H9 (cell line): ENCODE results near the gene MAP3K9. TPM values are rescaled to one million over a fixed set of nuclear protein-coding genes. Genes with fewer than 3 reads are reported as not detected.

ENCODE experiments used
- DNase-seq: peaks from one replicate; pipeline ENCODE4 v3.0.0-alpha.2; 2017
- H2AFZ ChIP-seq: one replicate; pipeline ENCODE4 v1.6.1; 2013; ENCODE audit warnings: mild to moderate bottlenecking, low read length, control low read depth, moderate library complexity
- H2AK5ac ChIP-seq: 2 replicates; pipeline ENCODE4 v1.6.1; 2013; ENCODE audit warnings: low read length, control low read depth, mixed read lengths; ENCODE audit not compliant: insufficient read length
- H2BK120ac ChIP-seq: one replicate; pipeline ENCODE4 v1.6.1; 2013; ENCODE audit warnings: low read depth, mild to moderate bottlenecking, low read length, control low read depth, inconsistent platforms; ENCODE audit not compliant: poor library complexity, severe bottlenecking
- H2BK12ac ChIP-seq: 2 replicates; pipeline ENCODE4 v1.6.1; 2013; ENCODE audit warnings: low read length, control low read depth, mixed read lengths, low read depth; ENCODE audit not compliant: insufficient read length
- H2BK15ac ChIP-seq: 2 replicates; pipeline ENCODE4 v1.6.1; 2013; ENCODE audit warnings: low read depth, low read length, control low read depth
- H2BK20ac ChIP-seq: one replicate; pipeline ENCODE4 v1.6.1; 2013; ENCODE audit warnings: low read depth, mild to moderate bottlenecking, low read length, control low read depth, inconsistent platforms; ENCODE audit not compliant: poor library complexity, severe bottlenecking
- H2BK5ac ChIP-seq: 2 replicates; pipeline ENCODE4 v1.6.1; 2013; ENCODE audit warnings: low read length, control low read depth, mixed read lengths; ENCODE audit not compliant: insufficient read length
- H3K14ac ChIP-seq: 2 replicates; pipeline ENCODE4 v1.6.1; 2013; ENCODE audit warnings: low read length, control low read depth; ENCODE audit not compliant: insufficient read depth
- H3K18ac ChIP-seq: 2 replicates; pipeline ENCODE4 v1.6.1; 2013; ENCODE audit warnings: low read depth, mild to moderate bottlenecking, mixed read lengths, low read length, control low read depth; ENCODE audit not compliant: insufficient read length
- H3K23ac ChIP-seq: 2 replicates; pipeline ENCODE4 v1.6.1; 2013; ENCODE audit warnings: low read length, control low read depth, mixed read lengths, low read depth; ENCODE audit not compliant: insufficient read length
- H3K23me2 ChIP-seq: 2 replicates; pipeline ENCODE4 v1.6.1; 2013; ENCODE audit warnings: low read depth, mild to moderate bottlenecking, mixed read lengths, low read length, control low read depth; ENCODE audit not compliant: insufficient read length, poor library complexity, severe bottlenecking
- H3K27ac ChIP-seq: 2 replicates; pipeline ENCODE4 v1.5.1; 2013; ENCODE audit warnings: low read length, control low read depth, mixed read lengths, low read depth; ENCODE audit not compliant: insufficient read length
- H3K27me3 ChIP-seq: 2 replicates; pipeline ENCODE4 v1.6.1; 2013; ENCODE audit warnings: low read length, control low read depth, inconsistent platforms; ENCODE audit not compliant: insufficient read depth
- H3K4ac ChIP-seq: 2 replicates; pipeline ENCODE4 v1.6.1; 2013; ENCODE audit warnings: low read depth, mild to moderate bottlenecking, control low read depth, inconsistent platforms, low read length, moderate library complexity
- H3K4me1 ChIP-seq: 2 replicates; pipeline ENCODE4 v1.6.1; 2013; ENCODE audit warnings: low read length, control low read depth, inconsistent platforms; ENCODE audit not compliant: insufficient read depth
- H3K4me2 ChIP-seq: 2 replicates; pipeline ENCODE4 v1.6.1; 2013; ENCODE audit warnings: low read length, control low read depth, mixed read lengths; ENCODE audit not compliant: insufficient read length, insufficient read depth
- H3K56ac ChIP-seq: 2 replicates; pipeline ENCODE4 v1.6.1; 2013; ENCODE audit warnings: low read depth, mild to moderate bottlenecking, mixed read lengths, low read length, control low read depth; ENCODE audit not compliant: insufficient read length
- H3K79me1 ChIP-seq: 2 replicates; pipeline ENCODE4 v1.6.1; 2013; ENCODE audit warnings: low read depth, mild to moderate bottlenecking, moderate library complexity, low read length, control low read depth, inconsistent platforms; ENCODE audit not compliant: insufficient read depth, poor library complexity, severe bottlenecking
- H3K79me2 ChIP-seq: 2 replicates; pipeline ENCODE4 v1.6.1; 2013; ENCODE audit warnings: low read length, control low read depth, inconsistent platforms; ENCODE audit not compliant: insufficient read depth
- H3K9ac ChIP-seq: 2 replicates; pipeline ENCODE4 v1.6.1; 2013; ENCODE audit warnings: low read length, control low read depth, mixed read lengths; ENCODE audit not compliant: insufficient read length; ENCODE audit errors: extremely low read depth
- H3K9me3 ChIP-seq: one replicate; pipeline ENCODE4 v1.6.1; 2013; ENCODE audit warnings: low read depth, low read length, inconsistent platforms; ENCODE audit not compliant: control insufficient read depth
- H3T11ph ChIP-seq: one replicate; pipeline ENCODE4 v1.6.1; 2013; ENCODE audit warnings: mild to moderate bottlenecking, low read length, control low read depth, inconsistent platforms
- H4K20me1 ChIP-seq: one replicate; pipeline ENCODE4 v1.6.1; 2013; ENCODE audit not compliant: control insufficient read depth, insufficient read length, insufficient read depth
- H4K5ac ChIP-seq: 2 replicates; pipeline ENCODE4 v1.6.1; 2013; ENCODE audit warnings: low read depth, mild to moderate bottlenecking, mixed read lengths, low read length, control low read depth; ENCODE audit not compliant: insufficient read length
- H4K8ac ChIP-seq: replicated peaks from 2 replicates; pipeline ENCODE4 v1.6.1; 2013; ENCODE audit warnings: low read length, control low read depth, mixed read lengths, low read depth; ENCODE audit not compliant: insufficient read length
- H4K91ac ChIP-seq: 2 replicates; pipeline ENCODE4 v1.6.1; 2013; ENCODE audit warnings: low read depth, mild to moderate bottlenecking, moderate library complexity, mixed read lengths, low read length, control low read depth; ENCODE audit not compliant: insufficient read length
- H3K27ac Mint-ChIP-seq, 3 experiments: 2 replicates in 2 of 3; 3 replicates in 1 of 3; pipeline ENCODE4 v1.8.0; 2020 to 2021; ENCODE audit warnings: mixed read lengths in 3 of 3, mild to moderate bottlenecking in 1 of 3, moderate library complexity in 1 of 3
- H3K27me3 Mint-ChIP-seq: 2 replicates; pipeline ENCODE4 v1.8.0; 2021; ENCODE audit warnings: low read depth, mild to moderate bottlenecking, moderate library complexity, mixed read lengths
- H3K36me3 Mint-ChIP-seq, 3 experiments: 2 replicates in 2 of 3; 3 replicates in 1 of 3; pipeline ENCODE4 v1.8.0; 2020 to 2021; ENCODE audit warnings: low read depth in 3 of 3, mixed read lengths in 3 of 3; ENCODE audit not compliant: insufficient read depth in 1 of 3
- H3K4me1 Mint-ChIP-seq, 2 experiments: 2 replicates each; pipeline ENCODE4 v1.8.0; 2020; ENCODE audit warnings: mixed read lengths in 2 of 2
- H3K4me3 Mint-ChIP-seq, 2 experiments: 2 replicates in 1 of 2; 3 replicates in 1 of 2; pipeline ENCODE4 v1.8.0; 2020 to 2021; ENCODE audit warnings: mild to moderate bottlenecking in 2 of 2, mixed read lengths in 2 of 2, moderate library complexity in 1 of 2
- H3K9me3 Mint-ChIP-seq, 2 experiments: 2 replicates in 1 of 2; 3 replicates in 1 of 2; pipeline ENCODE4 v1.8.0; 2020; ENCODE audit warnings: mild to moderate bottlenecking in 2 of 2, mixed read lengths in 2 of 2, moderate library complexity in 1 of 2
- CTCF ChIP-seq: fragments of 200-600 bp; sonication (generic); conservative IDR thresholded peaks from 3 replicates; pipeline ENCODE4 v1.8.0; 2021; ENCODE audit warnings: antibody characterized with exemption, mild to moderate bottlenecking
- WGBS: extraction: QIAGEN DNeasy Blood & Tissue Kit; methylation state at CpG from one replicate; pipeline ENCODE4 v1.1.7; 2013; ENCODE audit warnings: missing lambda C conversion rate, low lambda C conversion rate, mixed read lengths; ENCODE audit not compliant: insufficient read length; ENCODE audit errors: extremely low coverage; 5-methylcytosine and 5-hydroxymethylcytosine counted together
- total RNA-seq: library from RNA; stranded (reverse); gene quantifications from 2 replicates; pipeline ENCODE4 v1.2.1, GENCODE V29; 2021

MAP3K9 gene
- total RNA-seq, 1 experiment from 2014 or later = 20.0 TPM

- no peak overlapping the region for H2BK15ac ChIP-seq
- H3K56ac ChIP-seq = no peak overlapping the region
- H3K27ac Mint-ChIP-seq = 0 out of 7 replicates have a peak overlapping the region, but pooled peaks of 1 of the 3 experiments have one; percentile 49
- H3K4me1 ChIP-seq = no peaks in the 10 kb centered on the region
- no peak overlapping the region for H3K14ac ChIP-seq
- H3K27me3 ChIP-seq = no peaks in the 10 kb centered on the region
- H2BK120ac ChIP-seq = no peak overlapping the region
- peaks cover 0 to 11% of the 10 kb centered on the region in 2 experiments; a peak in 1 of 4 replicates for H3K4me1 Mint-ChIP-seq
- H3K9me3 ChIP-seq = no peaks in the 10 kb centered on the region
- no peak overlapping the region for H4K5ac ChIP-seq
- TF ChIP-seq CTCF = no peak
- DNase-seq = no peak
- H3K9me3 Mint-ChIP-seq = no peaks in the 10 kb centered on the region; a peak in 1 of 5 replicates
- no peak overlapping the region for H3T11ph ChIP-seq
- H3K27me3 Mint-ChIP-seq = no peaks in the 10 kb centered on the region
- peaks cover 10% of the 10 kb centered on the region for H3K79me1 ChIP-seq
- no peak overlapping the region for H3K27ac ChIP-seq
- H2AFZ ChIP-seq = no peak overlapping the region
- H3K36me3 Mint-ChIP-seq = peaks cover 5 to 11% (median 7%) of the 10 kb centered on the region in 3 experiments; a peak in 6 of 7 replicates
- H3K79me2 ChIP-seq = peaks cover 2% of the 10 kb centered on the region; the same call in 1 of the 2 replicates
- H2BK12ac ChIP-seq = no peak overlapping the region
- H3K18ac ChIP-seq = no peak overlapping the region
- no peak overlapping the region for H4K8ac ChIP-seq
- no peak overlapping the region for H2BK20ac ChIP-seq
- H3K23me2 ChIP-seq = no peaks in the 10 kb centered on the region
- no peak overlapping the region for H3K4me2 ChIP-seq
- no peak overlapping the region for H3K4me3 Mint-ChIP-seq
- no peak overlapping the region for H2BK5ac ChIP-seq
- H4K20me1 ChIP-seq = no peaks in the 10 kb centered on the region
- no peak overlapping the region for H3K4ac ChIP-seq
- no peak overlapping the region for H4K91ac ChIP-seq
- no peak overlapping the region for H2AK5ac ChIP-seq
- H3K23ac ChIP-seq = no peak overlapping the region
- no peak overlapping the region for H3K9ac ChIP-seq
- WGBS = no CpG with 5 or more reads among the region's 2 CpGs
Measured at GRCh38 chr14:70782361-70782760, 27.0 kb downstream of the MAP3K9 start.
